CD14-positive monocyte (primary cell): ENCODE results near the gene KAZN. TPM values are rescaled to one million over a fixed set of nuclear protein-coding genes. Genes with fewer than 3 reads are reported as not detected.

Experiments used
- DNase-seq, 3 donors: peaks; one replicate each; pipeline ENCODE4 v3.0.0-alpha.2; 2011 to 2022
- H2AFZ ChIP-seq: 2 replicates; pipeline ENCODE4 v1.6.0; 2012; ENCODE audit warnings: mild to moderate bottlenecking, low read depth, low read length, inconsistent platforms; ENCODE audit not compliant: insufficient read depth, poor library complexity, severe bottlenecking
- H3K27ac ChIP-seq, 2 donors: 1 replicate in 1 of 2; 2 replicates in 1 of 2; pipeline ENCODE4 v1.5.1; 2012 to 2013; ENCODE audit warnings: low read length in 2 of 2, control low read depth in 1 of 2, inconsistent platforms in 1 of 2, low read depth in 1 of 2, mild to moderate bottlenecking in 1 of 2
- H3K27me3 ChIP-seq, 2 donors: one replicate each; pipeline versions ENCODE4 v1.6.0 to v1.6.1; 2011 to 2013; ENCODE audit warnings: low read length in 2 of 2; ENCODE audit not compliant: control insufficient read depth in 2 of 2, insufficient read depth in 2 of 2
- H3K36me3 ChIP-seq, 2 donors: replicated peaks in 1 of 2; 1 replicate in 1 of 2; 2 replicates in 1 of 2; pipeline versions ENCODE4 v1.5.1 to v1.6.1; 2012 to 2013; ENCODE audit warnings: low read length in 2 of 2, control low read depth in 1 of 2, inconsistent platforms in 1 of 2, mild to moderate bottlenecking in 1 of 2; ENCODE audit not compliant: insufficient read depth in 2 of 2, control insufficient read depth in 1 of 2
- H3K4me1 ChIP-seq, 2 donors: 1 replicate in 1 of 2; 2 replicates in 1 of 2; pipeline versions ENCODE4 v1.5.1 to v1.6.1; 2012 to 2013; ENCODE audit warnings: low read length in 2 of 2, control low read depth in 1 of 2, inconsistent platforms in 1 of 2, mild to moderate bottlenecking in 1 of 2, moderate library complexity in 1 of 2; ENCODE audit not compliant: insufficient read depth in 2 of 2, control insufficient read depth in 1 of 2
- H3K4me2 ChIP-seq: replicated peaks from 2 replicates; pipeline ENCODE3; 2012; ENCODE audit warnings: low read length, moderate library complexity, mild to moderate bottlenecking; ENCODE audit not compliant: poor library complexity, severe bottlenecking; ENCODE audit errors: extremely low read depth
- H3K4me3 ChIP-seq, 3 experiments: fragments of 200-600 bp in 1 of 3; sonication (generic) in 1 of 3; replicated peaks in 1 of 3; 1 replicate in 2 of 3; 2 replicates in 1 of 3; pipeline ENCODE4 v1.5.1; 2011 to 2013; ENCODE audit warnings: low read length in 3 of 3, mild to moderate bottlenecking in 3 of 3, control low read depth in 2 of 3, low read depth in 2 of 3, inconsistent platforms in 1 of 3, moderate library complexity in 1 of 3
- H3K79me2 ChIP-seq: 2 replicates; pipeline ENCODE4 v1.6.0; 2012; ENCODE audit warnings: mild to moderate bottlenecking, control low read depth, inconsistent platforms, low read length, moderate library complexity; ENCODE audit not compliant: insufficient read depth
- H3K9ac ChIP-seq: 2 replicates; pipeline ENCODE4 v1.6.0; 2017; ENCODE audit warnings: low read length, mild to moderate bottlenecking; ENCODE audit not compliant: insufficient read depth, poor library complexity, severe bottlenecking
- H3K9me3 ChIP-seq, 2 donors: replicated peaks in 1 of 2; 1 replicate in 1 of 2; 2 replicates in 1 of 2; pipeline versions ENCODE4 v1.5.1 to v1.6.1; 2012 to 2013; ENCODE audit warnings: low read length in 2 of 2, control low read depth in 1 of 2; ENCODE audit not compliant: control insufficient read depth in 1 of 2, insufficient read depth in 1 of 2
- H4K20me1 ChIP-seq: 2 replicates; pipeline ENCODE4 v1.6.0; 2012; ENCODE audit warnings: mild to moderate bottlenecking, low read length, control low read depth, moderate library complexity; ENCODE audit not compliant: insufficient read depth
- H3K27ac Mint-ChIP-seq, 7 donors: one replicate each; pipeline ENCODE4 v1.8.0; 2020; ENCODE audit warnings: mild to moderate bottlenecking in 7 of 7, mixed read lengths in 7 of 7, moderate library complexity in 6 of 7, inconsistent platforms in 2 of 7
- H3K27me3 Mint-ChIP-seq, 3 donors: one replicate each; pipeline ENCODE4 v1.8.0; 2021 to 2022; ENCODE audit warnings: low read depth in 3 of 3, mild to moderate bottlenecking in 3 of 3, mixed read lengths in 3 of 3, moderate library complexity in 3 of 3, inconsistent platforms in 1 of 3
- H3K36me3 Mint-ChIP-seq, 2 donors: one replicate each; pipeline ENCODE4 v1.8.0; 2020; ENCODE audit warnings: mixed read lengths in 2 of 2, inconsistent platforms in 1 of 2, mild to moderate bottlenecking in 1 of 2
- H3K4me1 Mint-ChIP-seq: one replicate; pipeline ENCODE4 v1.8.0; 2020; ENCODE audit warnings: mild to moderate bottlenecking, mixed read lengths
- H3K4me3 Mint-ChIP-seq, 2 donors: one replicate each; pipeline ENCODE4 v1.8.0; 2020; ENCODE audit warnings: mild to moderate bottlenecking in 2 of 2, mixed read lengths in 2 of 2, moderate library complexity in 1 of 2
- H3K9me3 Mint-ChIP-seq, 7 donors: one replicate each; pipeline ENCODE4 v1.8.0; 2020 to 2022; ENCODE audit warnings: mixed read lengths in 7 of 7, mild to moderate bottlenecking in 6 of 7, moderate library complexity in 6 of 7, inconsistent platforms in 2 of 7
- WGBS: methylation state at CpG from one replicate; pipeline ENCODE4 v1.1.5; 2013; ENCODE audit warnings: missing lambda C conversion rate; ENCODE audit not compliant: insufficient coverage; 5-methylcytosine and 5-hydroxymethylcytosine counted together
- intact Hi-C, 2 donors: fragments of 100-400 bp; cut with micrococcal nuclease; formaldehyde crosslinking; loops; one replicate each; pipeline versions ENCODE4 v1.15.0 to v1.15.1; 2023
- polyA plus RNA-seq, 3 donors: library from polyadenylated mRNA; depleted of rRNA in 1 of 3; unstranded in 2 of 3; stranded (reverse) in 1 of 3; fragments of 300-500 nt in 2 of 3; fragments of >200 nt in 1 of 3; fragmentation: Illumina TruSeq in 2 of 3; gene quantifications; 1 replicate in 2 of 3; 2 replicates in 1 of 3; pipeline ENCODE4 v1.2.3, GENCODE V29; 2012 to 2021
- TF ChIP-seq, protein P1 (sequence below): fragments of 200-600 bp; IDR thresholded peaks from one replicate; pipeline ENCODE4 v1.8.0; 2022; ENCODE audit warnings: antibody characterized with exemption, mild to moderate bottlenecking

KAZN gene
- polyA plus RNA-seq, 3 donors: not detected

DNA sequence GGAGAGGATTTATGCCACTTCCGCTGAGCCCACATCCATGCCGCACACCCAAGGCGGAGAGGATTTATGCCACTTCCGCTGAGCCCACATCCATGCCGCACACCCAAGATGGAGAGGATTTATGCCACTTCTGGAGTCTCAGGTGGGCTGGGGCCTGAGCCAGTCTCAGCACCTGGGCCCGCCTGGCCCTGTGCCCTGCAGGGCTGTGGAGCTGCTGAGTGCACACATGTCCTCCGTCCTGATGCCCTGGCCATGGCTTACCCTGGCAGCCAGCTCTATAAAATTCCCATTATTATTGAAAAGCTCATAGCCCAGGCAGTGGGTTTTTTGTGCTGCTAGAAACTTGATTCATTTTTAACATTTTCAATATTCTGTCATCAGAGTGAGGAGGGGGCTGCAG, 465.3 kb downstream of the KAZN start:
- no peaks in the 10 kb centered on the region for H3K4me1 Mint-ChIP-seq
- Histone ChIP-seq H3K27ac (no peak overlapping the region), H3K4me1 (no peaks in the 10 kb centered on the region), H3K36me3 (no peaks in the 10 kb centered on the region), H3K4me2 (no peak overlapping the region), H3K79me2 (no peaks in the 10 kb centered on the region), H3K9ac (no peak overlapping the region), H3K27me3 (no peaks in the 10 kb centered on the region), H3K9me3 (peaks cover 0 to 6% of the 10 kb centered on the region in 2 donors), H2AFZ (no peak overlapping the region), H3K4me3 (no peak overlapping the region), H4K20me1 (no peaks in the 10 kb centered on the region)
- H3K36me3 Mint-ChIP-seq: no peaks in the 10 kb centered on the region
- TF ChIP-seq, protein P1, sequence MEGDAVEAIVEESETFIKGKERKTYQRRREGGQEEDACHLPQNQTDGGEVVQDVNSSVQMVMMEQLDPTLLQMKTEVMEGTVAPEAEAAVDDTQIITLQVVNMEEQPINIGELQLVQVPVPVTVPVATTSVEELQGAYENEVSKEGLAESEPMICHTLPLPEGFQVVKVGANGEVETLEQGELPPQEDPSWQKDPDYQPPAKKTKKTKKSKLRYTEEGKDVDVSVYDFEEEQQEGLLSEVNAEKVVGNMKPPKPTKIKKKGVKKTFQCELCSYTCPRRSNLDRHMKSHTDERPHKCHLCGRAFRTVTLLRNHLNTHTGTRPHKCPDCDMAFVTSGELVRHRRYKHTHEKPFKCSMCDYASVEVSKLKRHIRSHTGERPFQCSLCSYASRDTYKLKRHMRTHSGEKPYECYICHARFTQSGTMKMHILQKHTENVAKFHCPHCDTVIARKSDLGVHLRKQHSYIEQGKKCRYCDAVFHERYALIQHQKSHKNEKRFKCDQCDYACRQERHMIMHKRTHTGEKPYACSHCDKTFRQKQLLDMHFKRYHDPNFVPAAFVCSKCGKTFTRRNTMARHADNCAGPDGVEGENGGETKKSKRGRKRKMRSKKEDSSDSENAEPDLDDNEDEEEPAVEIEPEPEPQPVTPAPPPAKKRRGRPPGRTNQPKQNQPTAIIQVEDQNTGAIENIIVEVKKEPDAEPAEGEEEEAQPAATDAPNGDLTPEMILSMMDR: no peak
- DNase-seq: no peak
- peaks cover 0 to 8% (median 4%) of the 10 kb centered on the region in 7 donors for H3K9me3 Mint-ChIP-seq
- 98% methylated on average over 6 of the region's 7 CpGs for WGBS
- peaks cover 0 to 8% (median 4%) of the 10 kb centered on the region in 3 donors for H3K27me3 Mint-ChIP-seq
- no peak overlapping the region for H3K4me3 Mint-ChIP-seq
- intact Hi-C loops: loop anchor here in 1 of 2 donors (5.0 kb wide), 1 partner anchor 239 kb away; no protein-coding TSS in a partner anchor
- no peak overlapping the region for H3K27ac Mint-ChIP-seq

DNA sequence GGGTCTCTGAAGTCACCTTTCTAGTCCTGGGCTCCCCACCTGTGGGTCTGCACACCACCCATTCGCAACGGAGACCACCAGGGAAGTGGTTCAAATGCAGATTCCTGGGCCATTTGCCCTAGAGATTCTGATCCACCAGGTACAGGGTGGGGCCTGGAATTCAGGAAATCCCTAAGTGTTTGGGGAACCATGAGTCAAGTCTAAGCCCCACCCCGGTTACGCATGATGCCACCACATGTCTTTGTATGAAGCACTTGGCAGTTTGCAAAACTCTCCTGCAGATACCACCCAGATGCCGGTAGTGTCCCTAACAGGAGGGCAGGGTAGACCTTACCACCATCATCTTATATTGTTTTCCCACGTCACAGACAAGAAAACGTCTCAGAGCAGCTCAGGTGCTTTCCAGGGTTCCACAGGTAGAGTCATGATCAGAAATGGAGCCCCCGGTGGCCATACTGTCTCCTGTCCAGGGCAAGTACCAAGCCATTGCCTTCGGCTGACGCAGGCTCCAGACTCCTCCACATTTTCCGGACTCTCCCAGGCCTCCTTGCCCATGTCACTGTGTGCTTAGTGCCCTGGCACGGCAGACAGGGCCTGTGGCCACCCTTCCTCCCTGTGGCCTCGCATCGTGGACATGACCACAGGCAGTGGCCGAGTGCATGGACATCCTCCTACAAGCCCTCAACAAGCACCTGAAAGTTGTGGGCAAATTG, 465.9 kb downstream of the KAZN start:
- Mint-ChIP-seq H3K9me3 (peaks cover 0 to 8% (median 4%) of the 10 kb centered on the region in 7 donors), H3K4me3 (no peak overlapping the region), H3K27me3 (peaks cover 0 to 5% (median 4%) of the 10 kb centered on the region in 3 donors), H3K36me3 (no peaks in the 10 kb centered on the region), H3K4me1 (no peaks in the 10 kb centered on the region), H3K27ac (no peak overlapping the region)
- TF ChIP-seq, protein P1: no peak
- Histone ChIP-seq H4K20me1 (no peaks in the 10 kb centered on the region), H3K4me1 (no peaks in the 10 kb centered on the region), H3K9ac (no peak overlapping the region), H3K27me3 (no peaks in the 10 kb centered on the region), H3K4me3 (no peak overlapping the region), H3K36me3 (no peaks in the 10 kb centered on the region), H3K27ac (no peak overlapping the region), H2AFZ (no peak overlapping the region), H3K4me2 (no peak overlapping the region), H3K9me3 (peaks cover 0 to 6% of the 10 kb centered on the region in 2 donors), H3K79me2 (no peaks in the 10 kb centered on the region)
- intact Hi-C loops: loop anchor here in 1 of 2 donors (5.0 kb wide), 1 partner anchor 238 kb away; no protein-coding TSS in a partner anchor
- DNase-seq: no peak
- WGBS: 93% methylated on average over 13 of the region's 15 CpGs
